Measurements from ENCODE around the gene RIPK3.

RIPK3 gene

GRCh38 chr14:24304019-24304387 lies 35.8 kb downstream of the RIPK3 start:
- no peak for DNase-seq (ENCODE audit: low read depth in 2 of 2)

DNA sequence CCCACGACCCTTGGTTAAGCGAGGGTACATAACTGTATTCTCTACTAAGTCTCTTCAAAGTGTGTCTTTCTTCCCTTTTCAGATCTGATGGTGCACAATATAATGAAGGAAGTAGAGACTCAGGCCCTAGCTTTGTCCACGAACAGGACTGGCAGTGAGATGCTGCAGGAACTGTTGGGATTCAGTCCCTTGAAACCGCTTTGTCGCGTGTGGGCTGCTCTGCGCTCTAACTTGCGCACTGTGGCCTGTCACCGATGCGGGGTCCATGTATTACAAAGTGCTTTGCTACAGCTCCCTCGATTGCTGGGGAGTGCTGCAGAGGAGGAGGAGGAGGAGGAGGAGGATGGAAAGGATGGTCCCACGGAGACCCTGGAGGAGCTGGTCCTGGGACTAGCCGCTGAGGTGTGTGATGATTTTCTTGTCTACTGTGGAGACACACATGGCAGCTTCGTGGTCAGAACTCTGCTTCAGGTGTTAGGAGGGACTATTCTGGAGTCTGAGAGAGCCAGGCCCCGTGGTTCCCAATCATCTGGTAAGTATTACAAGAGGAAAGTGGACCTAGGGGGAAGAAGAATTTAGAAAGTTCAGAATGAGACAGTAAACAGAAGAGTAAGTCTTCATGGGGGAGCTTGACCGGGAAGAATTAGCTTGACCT lies 39.3 kb downstream of the RIPK3 start:
- no peak for DNase-seq (ENCODE audit: low read depth in 2 of 2)

DNA sequence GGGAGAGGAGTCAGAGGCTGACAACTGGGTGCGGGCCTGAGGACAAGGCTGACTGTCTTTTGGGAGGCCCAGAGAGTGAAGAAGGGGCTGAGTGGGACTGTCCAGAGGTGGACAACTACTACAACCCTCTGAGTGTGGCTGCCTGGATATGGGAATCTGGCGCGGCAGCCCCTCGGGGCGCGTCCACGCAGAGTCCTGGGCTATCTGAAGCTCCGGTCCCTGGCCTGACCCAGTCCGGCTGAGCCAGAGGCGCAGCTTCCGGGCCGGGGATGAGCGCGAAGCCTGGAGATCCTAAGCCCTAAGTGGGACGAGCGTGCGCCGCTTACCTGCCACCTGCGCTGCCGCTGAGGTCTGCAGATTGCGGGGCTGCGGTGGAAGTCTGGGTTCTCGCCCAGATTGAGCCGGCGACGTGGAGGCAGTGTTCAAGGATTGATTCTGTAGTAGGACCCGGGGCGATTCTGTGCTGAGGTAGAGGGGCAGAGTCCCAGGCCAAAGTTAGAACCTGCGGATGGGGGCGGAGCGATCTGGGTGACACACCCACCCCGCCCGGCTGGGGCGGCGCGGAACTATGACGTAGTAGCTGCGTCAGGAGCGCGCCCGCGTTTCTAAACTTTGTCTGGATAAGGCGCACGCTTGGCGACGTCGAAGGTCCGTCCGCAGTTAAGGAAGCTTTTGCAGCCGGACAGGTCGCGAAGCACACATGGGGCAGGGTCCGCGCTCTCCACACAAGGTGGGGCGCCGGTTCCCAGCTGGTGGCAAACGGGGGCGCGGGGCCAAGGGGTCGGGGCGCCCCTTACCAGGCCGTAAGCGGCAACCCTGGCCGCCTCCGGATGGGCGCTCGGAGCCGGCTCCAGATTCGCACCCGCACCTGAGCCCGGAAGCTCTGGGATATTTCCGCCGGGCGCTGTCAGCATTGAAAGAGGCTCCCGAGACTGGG lies 40.3 kb downstream of the RIPK3 start, which contains the start of the genes DHRS1 and NOP9:
Gene DHRS1, minus strand, starts transcription at position 526 of the 937 bp plus-strand sequence. CDS start 674 bp downstream, outside the sequence.
Gene NOP9, plus strand, starts transcription at position 596 of the 937 bp plus-strand sequence. Its CDS starts 105 bp downstream, at position 701.
- DNase-seq (ENCODE audit: low read depth in 2 of 2): peak; percentile 89 to 91

DNA sequence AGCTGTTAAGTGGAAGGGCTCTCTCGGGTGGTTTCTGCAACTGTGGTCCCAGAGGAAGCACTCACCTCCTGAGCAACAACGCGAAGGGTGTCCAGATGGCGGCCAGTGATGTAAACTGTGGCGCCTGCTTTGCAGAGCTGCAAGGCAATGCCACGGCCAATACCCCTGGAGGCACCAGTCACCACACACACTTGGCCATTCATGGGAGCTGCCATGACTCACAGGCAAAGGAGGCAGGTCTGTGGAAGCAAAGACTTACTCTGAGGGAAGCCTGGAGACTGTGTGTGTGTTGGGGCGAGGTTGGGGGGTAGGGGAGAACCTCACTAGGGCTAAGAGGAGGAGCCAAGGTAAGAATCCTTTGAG lies 40.9 kb downstream of the RIPK3 start:
- DNase-seq (ENCODE audit: low read depth in 2 of 2): no peak

- DNase-seq (ENCODE audit: low read depth in 2 of 2): no peak
Observed at GRCh38 chr14:24297190-24297964, 42.4 kb downstream of the RIPK3 start.

GRCh38 chr14:24296341-24297157 lies 43.2 kb downstream of the RIPK3 start:
- peak; percentile 33 to 49 for DNase-seq (ENCODE audit: low read depth in 2 of 2)

DNA sequence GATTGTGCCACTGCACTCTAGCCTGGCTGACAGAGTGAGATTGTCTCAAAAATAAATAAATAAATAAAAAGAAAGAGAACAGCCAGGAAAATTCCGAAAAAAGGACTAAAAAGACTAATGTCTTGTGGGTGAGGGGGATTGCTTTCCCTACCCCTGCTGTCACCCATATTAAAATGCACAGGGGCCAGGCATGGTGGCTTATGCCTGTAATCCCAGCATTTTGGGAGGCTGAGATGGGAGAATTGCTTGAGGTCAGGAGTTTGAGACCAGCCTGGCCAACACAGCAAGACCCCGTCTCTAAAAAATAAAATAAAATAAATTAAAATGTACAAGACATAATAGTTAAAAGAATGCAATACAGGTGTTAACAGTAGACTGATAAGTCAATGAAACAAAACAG lies 46.3 kb downstream of the RIPK3 start:
- DNase-seq (ENCODE audit: low read depth in 2 of 2): no peak

- no peak for DNase-seq (ENCODE audit: low read depth in 2 of 2)
Observed at GRCh38 chr14:24292118-24292807, 47.5 kb downstream of the RIPK3 start.

- DNase-seq (ENCODE audit: low read depth in 2 of 2): no peak
Observed at GRCh38 chr14:24291446-24292117, 48.2 kb downstream of the RIPK3 start.

- DNase-seq (ENCODE audit: low read depth in 2 of 2): no peak
Observed at GRCh38 chr14:24290746-24291145, 49.0 kb downstream of the RIPK3 start.

GRCh38 chr14:24289649-24290280 lies 50.0 kb downstream of the RIPK3 start:
- no peak for DNase-seq (ENCODE audit: low read depth in 2 of 2)

DNA sequence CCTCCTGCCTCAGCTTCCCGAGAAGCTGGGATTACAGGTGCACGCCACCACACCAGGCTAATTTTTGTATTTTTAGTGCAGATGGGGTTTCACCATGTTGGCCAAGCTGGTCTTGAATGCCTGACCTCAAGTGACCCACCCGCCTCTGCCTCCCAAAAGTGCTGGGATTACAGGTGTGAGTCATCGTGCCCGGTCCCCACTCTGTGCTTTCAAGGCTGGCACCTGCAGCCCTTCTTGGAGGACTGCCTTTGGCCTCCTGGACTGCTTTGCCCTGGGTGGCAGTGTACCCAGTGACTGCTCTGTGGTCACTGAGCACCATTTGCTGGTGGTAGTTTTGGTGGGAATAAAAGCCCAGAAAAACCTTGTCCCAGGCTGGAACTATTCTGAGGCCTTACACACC lies 52.8 kb downstream of the RIPK3 start:
- DNase-seq (ENCODE audit: low read depth in 2 of 2): no peak

Measured in stimulated activated CD8-positive, alpha-beta memory T cell treated with anti-CD3 and anti-CD28 coated beads, Interleukin-2, amount 100 ng/mL, for 1 hour (primary cell).